ENCODE data around the gene ANGPTL2. TPM values are rescaled to one million over a fixed set of nuclear protein-coding genes. Genes with fewer than 3 reads are reported as not detected.
A peak's percentile ranks its signal among the peaks of the same experiment; 100 is the strongest.

ANGPTL2 gene
- total and polyA plus RNA-seq, 4 donors = 13.4 to 51.2 (median 40.7) TPM

- H3K27ac ChIP-seq (ENCODE audit: low read depth in 1 of 2, low read length in 2 of 2) = no peak overlapping the region
- ATAC-seq (ENCODE audit: low FRiP score) = no peak
- no peaks in the 10 kb centered on the region for H3K4me1 ChIP-seq (ENCODE audit: control insufficient read depth in 1 of 2, insufficient read depth in 2 of 2, low read length in 2 of 2)
- no peak for DNase-seq
- H3K9me3 ChIP-seq (ENCODE audit: control insufficient read depth, low read length) = no peaks in the 10 kb centered on the region
- H3K36me3 ChIP-seq (ENCODE audit: control insufficient read depth in 1 of 2, insufficient read depth in 2 of 2, low read length in 1 of 2) = no peaks in the 10 kb centered on the region
- H3K27me3 ChIP-seq (ENCODE audit: control insufficient read depth in 1 of 2, insufficient read depth in 2 of 2, low read length in 1 of 2) = no peaks in the 10 kb centered on the region
- intact Hi-C loops (cut with DNase I) = loop anchor here in 1 of 2 donors (5.0 kb wide), 1 partner anchor 135 kb away; no protein-coding TSS in a partner anchor
- WGBS, 2 donors = 86 to 88% methylated on average over 8 of the region's 8 CpGs
- no peak overlapping the region for H3K4me3 ChIP-seq (ENCODE audit: low read length in 2 of 2)
These were observed 70.4 kb downstream of the ANGPTL2 start for GRCh38 chr9:127051881-127052595.

GRCh38 chr9:127050591-127051001 is 71.8 kb downstream of the ANGPTL2 start:
- H3K4me3 ChIP-seq (ENCODE audit: low read length in 2 of 2) = no peak overlapping the region
- no peaks in the 10 kb centered on the region for H3K9me3 ChIP-seq (ENCODE audit: control insufficient read depth, low read length)
- H3K27ac ChIP-seq (ENCODE audit: low read depth in 1 of 2, low read length in 2 of 2) = no peak overlapping the region
- no peak for DNase-seq
- ATAC-seq (ENCODE audit: low FRiP score) = no peak
- no peaks in the 10 kb centered on the region for H3K36me3 ChIP-seq (ENCODE audit: control insufficient read depth in 1 of 2, insufficient read depth in 2 of 2, low read length in 1 of 2)
- no peaks in the 10 kb centered on the region for H3K4me1 ChIP-seq (ENCODE audit: control insufficient read depth in 1 of 2, insufficient read depth in 2 of 2, low read length in 2 of 2)
- 90 to 95% methylated on average over 7 of the region's 7 CpGs for whole genome bisulfite sequencing, 2 donors
- intact Hi-C loops (cut with DNase I) = loop anchor here in 1 of 2 donors (5.0 kb wide), 1 partner anchor 137 kb away; no protein-coding TSS in a partner anchor
- no peaks in the 10 kb centered on the region for H3K27me3 ChIP-seq (ENCODE audit: control insufficient read depth in 1 of 2, insufficient read depth in 2 of 2, low read length in 1 of 2)

- no peak overlapping the region for H3K4me3 ChIP-seq (ENCODE audit: low read length in 2 of 2)
- no peak for ATAC-seq (ENCODE audit: low FRiP score)
- 95 to 99% methylated on average over 3 of the region's 3 CpGs for WGBS, 2 donors
- H3K27ac ChIP-seq (ENCODE audit: low read depth in 1 of 2, low read length in 2 of 2) = no peak overlapping the region
- H3K9me3 ChIP-seq (ENCODE audit: control insufficient read depth, low read length) = no peaks in the 10 kb centered on the region
- H3K27me3 ChIP-seq (ENCODE audit: control insufficient read depth in 1 of 2, insufficient read depth in 2 of 2, low read length in 1 of 2) = no peaks in the 10 kb centered on the region
- DNase-seq = no peak
- intact Hi-C loops (cut with DNase I) = loop anchor here in 1 of 2 donors (5.0 kb wide), 1 partner anchor 137 kb away; no protein-coding TSS in a partner anchor
- no peaks in the 10 kb centered on the region for H3K4me1 ChIP-seq (ENCODE audit: control insufficient read depth in 1 of 2, insufficient read depth in 2 of 2, low read length in 2 of 2)
- no peaks in the 10 kb centered on the region for H3K36me3 ChIP-seq (ENCODE audit: control insufficient read depth in 1 of 2, insufficient read depth in 2 of 2, low read length in 1 of 2)
These were observed 72.3 kb downstream of the ANGPTL2 start for GRCh38 chr9:127050152-127050551.

- Histone ChIP-seq H3K27ac (ENCODE audit: low read depth in 1 of 2, low read length in 2 of 2) (no peak overlapping the region), H3K4me3 (ENCODE audit: low read length in 2 of 2) (no peak overlapping the region), H3K27me3 (ENCODE audit: control insufficient read depth in 1 of 2, insufficient read depth in 2 of 2, low read length in 1 of 2) (no peaks in the 10 kb centered on the region), H3K4me1 (ENCODE audit: control insufficient read depth in 1 of 2, insufficient read depth in 2 of 2, low read length in 2 of 2) (no peaks in the 10 kb centered on the region), H3K36me3 (ENCODE audit: control insufficient read depth in 1 of 2, insufficient read depth in 2 of 2, low read length in 1 of 2) (no peaks in the 10 kb centered on the region), H3K9me3 (ENCODE audit: control insufficient read depth, low read length) (no peaks in the 10 kb centered on the region)
- 90 to 92% methylated on average over 8 of the region's 8 CpGs for WGBS, 2 donors
- intact Hi-C loops (cut with DNase I) = no loop called here
- DNase-seq (no peak), ATAC-seq (ENCODE audit: low FRiP score) (no peak)
These were observed 72.9 kb downstream of the ANGPTL2 start for GRCh38 chr9:127049581-127049980.

- Histone ChIP-seq H3K27me3 (ENCODE audit: control insufficient read depth in 1 of 2, insufficient read depth in 2 of 2, low read length in 1 of 2) (no peaks in the 10 kb centered on the region), H3K27ac (ENCODE audit: low read depth in 1 of 2, low read length in 2 of 2) (no peak overlapping the region), H3K4me1 (ENCODE audit: control insufficient read depth in 1 of 2, insufficient read depth in 2 of 2, low read length in 2 of 2) (no peaks in the 10 kb centered on the region), H3K36me3 (ENCODE audit: control insufficient read depth in 1 of 2, insufficient read depth in 2 of 2, low read length in 1 of 2) (no peaks in the 10 kb centered on the region), H3K4me3 (ENCODE audit: low read length in 2 of 2) (no peak overlapping the region), H3K9me3 (ENCODE audit: control insufficient read depth, low read length) (no peaks in the 10 kb centered on the region)
- 37 to 39% methylated on average over 4 of the region's 4 CpGs for WGBS, 2 donors
- ATAC-seq (ENCODE audit: low FRiP score) (peak; percentile 70), DNase-seq (peak in 1 of 2 donors; percentile 73)
- intact Hi-C loops (cut with DNase I) = no loop called here
These were observed 73.4 kb downstream of the ANGPTL2 start for GRCh38 chr9:127049044-127049443.

GRCh38 chr9:127047971-127048370 is 74.5 kb downstream of the ANGPTL2 start:
- H3K9me3 ChIP-seq (ENCODE audit: control insufficient read depth, low read length) = no peaks in the 10 kb centered on the region
- H3K36me3 ChIP-seq (ENCODE audit: control insufficient read depth in 1 of 2, insufficient read depth in 2 of 2, low read length in 1 of 2) = no peaks in the 10 kb centered on the region
- intact Hi-C loops (cut with DNase I) = no loop called here
- no peak overlapping the region for H3K4me3 ChIP-seq (ENCODE audit: low read length in 2 of 2)
- 96 to 99% methylated on average over 3 of the region's 3 CpGs for WGBS, 2 donors
- DNase-seq (no peak), ATAC-seq (ENCODE audit: low FRiP score) (no peak)
- no peak overlapping the region for H3K27ac ChIP-seq (ENCODE audit: low read depth in 1 of 2, low read length in 2 of 2)
- no peaks in the 10 kb centered on the region for H3K27me3 ChIP-seq (ENCODE audit: control insufficient read depth in 1 of 2, insufficient read depth in 2 of 2, low read length in 1 of 2)
- no peaks in the 10 kb centered on the region for H3K4me1 ChIP-seq (ENCODE audit: control insufficient read depth in 1 of 2, insufficient read depth in 2 of 2, low read length in 2 of 2)

GRCh38 chr9:127045148-127045547 is 77.3 kb downstream of the ANGPTL2 start:
- WGBS, 2 donors = 95 to 99% methylated on average over 1 of the region's 1 CpG
- ATAC-seq (ENCODE audit: low FRiP score) (no peak), DNase-seq (no peak)
- Histone ChIP-seq H3K27me3 (ENCODE audit: control insufficient read depth in 1 of 2, insufficient read depth in 2 of 2, low read length in 1 of 2) (no peaks in the 10 kb centered on the region), H3K27ac (ENCODE audit: low read depth in 1 of 2, low read length in 2 of 2) (no peak overlapping the region), H3K4me3 (ENCODE audit: low read length in 2 of 2) (no peak overlapping the region), H3K36me3 (ENCODE audit: control insufficient read depth in 1 of 2, insufficient read depth in 2 of 2, low read length in 1 of 2) (no peaks in the 10 kb centered on the region), H3K9me3 (ENCODE audit: control insufficient read depth, low read length) (no peaks in the 10 kb centered on the region), H3K4me1 (ENCODE audit: control insufficient read depth in 1 of 2, insufficient read depth in 2 of 2, low read length in 2 of 2) (no peaks in the 10 kb centered on the region)
- intact Hi-C loops (cut with DNase I) = no loop called here

- Histone ChIP-seq H3K4me3 (ENCODE audit: low read length in 2 of 2) (no peak overlapping the region), H3K9me3 (ENCODE audit: control insufficient read depth, low read length) (no peaks in the 10 kb centered on the region), H3K27me3 (ENCODE audit: control insufficient read depth in 1 of 2, insufficient read depth in 2 of 2, low read length in 1 of 2) (no peaks in the 10 kb centered on the region), H3K36me3 (ENCODE audit: control insufficient read depth in 1 of 2, insufficient read depth in 2 of 2, low read length in 1 of 2) (no peaks in the 10 kb centered on the region), H3K27ac (ENCODE audit: low read depth in 1 of 2, low read length in 2 of 2) (no peak overlapping the region), H3K4me1 (ENCODE audit: control insufficient read depth in 1 of 2, insufficient read depth in 2 of 2, low read length in 2 of 2) (no peaks in the 10 kb centered on the region)
- no peak for DNase-seq
- intact Hi-C loops (cut with DNase I) = no loop called here
- 99 to 100% methylated on average over 2 of the region's 2 CpGs for WGBS, 2 donors
- ATAC-seq (ENCODE audit: low FRiP score) = no peak
These were observed 82.9 kb downstream of the ANGPTL2 start for GRCh38 chr9:127039492-127039891.

GRCh38 chr9:127038531-127038930 is 83.9 kb downstream of the ANGPTL2 start:
- no peak overlapping the region for H3K27ac ChIP-seq (ENCODE audit: low read depth in 1 of 2, low read length in 2 of 2)
- DNase-seq (peak in 1 of 2 donors; percentile 8), ATAC-seq (ENCODE audit: low FRiP score) (no peak)
- 97 to 99% methylated on average over 5 of the region's 5 CpGs for whole genome bisulfite sequencing, 2 donors
- H3K36me3 ChIP-seq (ENCODE audit: control insufficient read depth in 1 of 2, insufficient read depth in 2 of 2, low read length in 1 of 2) = no peaks in the 10 kb centered on the region
- no peaks in the 10 kb centered on the region for H3K9me3 ChIP-seq (ENCODE audit: control insufficient read depth, low read length)
- intact Hi-C loops (cut with DNase I) = no loop called here
- no peak overlapping the region for H3K4me3 ChIP-seq (ENCODE audit: low read length in 2 of 2)
- no peaks in the 10 kb centered on the region for H3K27me3 ChIP-seq (ENCODE audit: control insufficient read depth in 1 of 2, insufficient read depth in 2 of 2, low read length in 1 of 2)
- no peaks in the 10 kb centered on the region for H3K4me1 ChIP-seq (ENCODE audit: control insufficient read depth in 1 of 2, insufficient read depth in 2 of 2, low read length in 2 of 2)
